HepG2 (cell line): ENCODE results near the gene LY6G5B. TPM values are rescaled to one million over a fixed set of nuclear protein-coding genes. Genes with fewer than 3 reads are reported as not detected.

Experiments
- ATAC-seq: fragments of 200-7000 bp; cut with Tn5 transposase; 3 replicates; pipeline ENCODE4 v1.9.1; 2020; ENCODE audit warnings: mild to moderate bottlenecking, moderate library complexity
- BruUV-seq: library from RNA; stranded (reverse); fragments of 400-500 nt; replicated peaks from 2 replicates; lab custom pipeline; 2021; lab: Mats Ljungman, UMichigan
- CTCF ChIA-PET: fragments of 300-600 bp; formaldehyde crosslinking; extraction: SDS; loops from one replicate; lab custom pipeline; 2021; ENCODE audit warnings: low total read pairs, inconsistent platforms, low intra/inter-chr PET ratio; lab: Yijun Ruan, JAX
- POLR2A ChIA-PET: fragments of 350-600 bp; sonication (Branson Sonifier 250); formaldehyde crosslinking; loops from one replicate; lab custom pipeline; 2020; ENCODE audit warnings: antibody characterized with exemption, inconsistent platforms; lab: Yijun Ruan, JAX
- DNase-seq: peaks from one replicate; pipeline ENCODE4 v3.0.0-alpha.2; 2015; ENCODE audit warnings: low spot score
- FAIRE-seq: peaks from 3 replicates; lab custom pipeline; 2011; peaks lifted over from hg19 to GRCh38; lab: Jason Lieb, UNC
- H2AFZ ChIP-seq: one replicate; pipeline ENCODE4 v1.6.1; 2011; ENCODE audit warnings: low read length, inconsistent platforms
- H3K27ac ChIP-seq: fragments of 300-600 bp; 3 replicates; pipeline ENCODE4 v1.8.0; 2011; ENCODE audit warnings: mixed run types, mild to moderate bottlenecking, mixed read lengths, low read length, inconsistent platforms; ENCODE audit not compliant: insufficient read depth; ENCODE audit errors: extremely low read length
- H3K27me3 ChIP-seq, 2 experiments: fragments of 200-600 bp in 1 of 2; 2 replicates in 1 of 2; 3 replicates in 1 of 2; pipeline versions ENCODE4 v1.6.0 to v1.8.0; 2011; ENCODE audit warnings: low read length in 2 of 2, mild to moderate bottlenecking in 2 of 2, moderate library complexity in 2 of 2, inconsistent platforms in 1 of 2; ENCODE audit not compliant: insufficient read depth in 2 of 2, control insufficient read depth in 1 of 2
- H3K36me3 ChIP-seq, 2 experiments: fragments of 200-600 bp in 1 of 2; replicated peaks in 1 of 2; 2 replicates in 1 of 2; 3 replicates in 1 of 2; pipeline versions ENCODE4 v1.5.1 to v1.8.0; 2011; ENCODE audit warnings: low read length in 2 of 2, inconsistent platforms in 1 of 2; ENCODE audit not compliant: insufficient read depth in 2 of 2, control insufficient read depth in 1 of 2
- H3K4me1 ChIP-seq: 2 replicates; pipeline ENCODE4 v1.5.1; 2012; ENCODE audit warnings: low read length, inconsistent platforms; ENCODE audit not compliant: insufficient read depth
- H3K4me2 ChIP-seq: 2 replicates; pipeline ENCODE4 v1.6.0; 2011; ENCODE audit warnings: low read depth, low read length, inconsistent platforms
- H3K4me3 ChIP-seq, 3 experiments: fragments of 200-600 bp in 1 of 3; sonication (generic), shearing (Covaris generic) in 1 of 3; replicated peaks in 1 of 3; 2 replicates each; pipeline ENCODE4 v1.5.1; 2011 to 2016; ENCODE audit warnings: low read length in 3 of 3, inconsistent platforms in 2 of 3, low read depth in 2 of 3, mild to moderate bottlenecking in 2 of 3, control low read depth in 1 of 3, mixed read lengths in 1 of 3; ENCODE audit not compliant: insufficient read depth in 1 of 3
- H3K79me2 ChIP-seq: one replicate; pipeline ENCODE4 v1.6.1; 2011; ENCODE audit warnings: low read length, inconsistent platforms; ENCODE audit not compliant: insufficient read depth
- H3K9ac ChIP-seq: 2 replicates; pipeline ENCODE4 v1.6.0; 2011; ENCODE audit warnings: mild to moderate bottlenecking, low read depth, low read length, inconsistent platforms; ENCODE audit not compliant: insufficient read depth
- H3K9me3 ChIP-seq: 2 replicates; pipeline ENCODE4 v1.5.1; 2012; ENCODE audit warnings: mild to moderate bottlenecking, low read length
- H4K20me1 ChIP-seq: 2 replicates; pipeline ENCODE4 v1.6.0; 2011; ENCODE audit warnings: inconsistent platforms, mild to moderate bottlenecking, low read length, moderate library complexity; ENCODE audit not compliant: insufficient read depth
- ARID4A ChIP-seq: sonication (generic); formaldehyde crosslinking; IDR thresholded peaks from 2 replicates; pipeline ENCODE4 v1.5.0; 2020; ENCODE audit warnings: mild to moderate bottlenecking, missing genetic modification reagents, borderline replicate concordance
- BORCS8-MEF2B ChIP-seq: sonication (generic); formaldehyde crosslinking; IDR thresholded peaks from 2 replicates; pipeline ENCODE4 v1.8.0; 2022; ENCODE audit warnings: mild to moderate bottlenecking, missing genetic modification reagents
- CCAR2 ChIP-seq: fragments of 200-400 bp; formaldehyde crosslinking; optimal IDR thresholded peaks from 2 replicates; pipeline ENCODE3; 2018; ENCODE audit warnings: low read depth, mild to moderate bottlenecking, low read length, moderate library complexity
- GATAD2A ChIP-seq: IDR thresholded peaks from 2 replicates; pipeline ENCODE4 v1.6.1; 2016
- GRHL1 ChIP-seq: sonication (generic); formaldehyde crosslinking; conservative IDR thresholded peaks from 2 replicates; pipeline ENCODE4 v1.8.0; 2022; ENCODE audit warnings: missing genetic modification reagents
- MTF1 ChIP-seq: sonication (generic); formaldehyde crosslinking; IDR thresholded peaks from 2 replicates; pipeline ENCODE4 v1.5.0; 2020; ENCODE audit warnings: missing genetic modification reagents
- POLR2AphosphoS2 ChIP-seq: IDR thresholded peaks from 2 replicates; pipeline ENCODE4 v1.6.1; 2011; ENCODE audit warnings: low read depth, low read length, improper control_type of control experiment
- RNF2 ChIP-seq: fragments of 450-650 bp; conservative IDR thresholded peaks from 2 replicates; pipeline ENCODE4 v1.6.1; 2016; ENCODE audit warnings: low read depth
- SOX13 ChIP-seq, 3 experiments: fragments of 450-650 bp in 1 of 3; sonication (generic) in 1 of 3; formaldehyde crosslinking in 1 of 3; IDR thresholded peaks in 2 of 3; conservative IDR thresholded peaks in 1 of 3; 2 replicates each; pipeline versions ENCODE4 v1.5.0 to v1.6.1; 2016 to 2020; ENCODE audit warnings: antibody characterized with exemption in 1 of 3, mild to moderate bottlenecking in 1 of 3, missing compliant biosample characterization in 1 of 3, missing genetic modification reagents in 1 of 3, moderate library complexity in 1 of 3
- SOX6 ChIP-seq, 2 experiments: fragments of 450-650 bp in 1 of 2; sonication (generic) in 1 of 2; formaldehyde crosslinking in 1 of 2; IDR thresholded peaks; 2 replicates each; pipeline versions ENCODE4 v1.4.0 to v1.6.1; 2017 to 2020; ENCODE audit warnings: antibody characterized with exemption in 1 of 2, mild to moderate bottlenecking in 1 of 2, missing genetic modification reagents in 1 of 2
- SP2 ChIP-seq: sonication (generic); formaldehyde crosslinking; IDR thresholded peaks from 2 replicates; pipeline ENCODE4 v1.5.1; 2020; ENCODE audit warnings: mild to moderate bottlenecking, missing genetic modification reagents
- TBX2 ChIP-seq: sonication (generic); formaldehyde crosslinking; IDR thresholded peaks from 2 replicates; pipeline ENCODE4 v1.5.0; 2020; ENCODE audit warnings: missing genetic modification reagents, mild to moderate bottlenecking, borderline replicate concordance
- TEAD3 ChIP-seq: optimal IDR thresholded peaks from 2 replicates; pipeline ENCODE3; 2016; ENCODE audit warnings: borderline replicate concordance
- ZFX ChIP-seq: sonication (generic); formaldehyde crosslinking; IDR thresholded peaks from 2 replicates; pipeline ENCODE4 v1.4.0; 2020; ENCODE audit warnings: mild to moderate bottlenecking, low read depth, missing genetic modification reagents, moderate library complexity
- ZNF296 ChIP-seq: sonication (generic); formaldehyde crosslinking; conservative IDR thresholded peaks from 2 replicates; pipeline ENCODE4 v1.5.0; 2020; ENCODE audit warnings: mild to moderate bottlenecking, missing genetic modification reagents
- ZNF530 ChIP-seq: sonication (generic); formaldehyde crosslinking; IDR thresholded peaks from 2 replicates; pipeline ENCODE4 v1.5.0; 2020; ENCODE audit warnings: low read depth, mild to moderate bottlenecking, missing genetic modification reagents
- ZNF616 ChIP-seq: sonication (generic); formaldehyde crosslinking; IDR thresholded peaks from 2 replicates; pipeline ENCODE4 v1.5.0; 2020; ENCODE audit warnings: low read depth, mild to moderate bottlenecking, missing genetic modification reagents
- ZNF7 ChIP-seq: IDR thresholded peaks from 2 replicates; pipeline ENCODE4 v1.6.1; 2016; ENCODE audit warnings: missing biosample characterization, missing genetic modification reagents
- WGBS: methylation state at CpG from one replicate; pipeline ENCODE4 v1.1.6; 2017; ENCODE audit warnings: low lambda C conversion rate; 5-methylcytosine and 5-hydroxymethylcytosine counted together
- in situ Hi-C: cut with HindIII; loops from 2 replicates; pipeline ENCODE4 v1.10.0; 2017; ENCODE audit warnings: low pct_unique_long_range_greater_than_20kb; ENCODE audit not compliant: extremely low pct_ligation_motif_present
- intact Hi-C: fragments of 100-400 bp; cut with micrococcal nuclease; formaldehyde crosslinking; loops from one replicate; pipeline ENCODE4 v1.10.0; 2022; ENCODE audit not compliant: unreplicated experiment
- polyA plus RNA-seq, 8 experiments: library from polyadenylated mRNA; depleted of rRNA in 3 of 8; stranded (reverse) in 7 of 8; unstranded in 1 of 8; fragments of >200 nt; fragmentation: Illumina TruSeq in 4 of 8; extraction: Trizol in 4 of 8; gene quantifications; 2 replicates each; pipeline versions ENCODE4 v1.2.1 to v1.2.3, GENCODE V29; 2011 to 2016; ENCODE audit warnings: low read depth in 4 of 8, missing spikeins in 1 of 8, mixed read lengths in 1 of 8; ENCODE audit not compliant: insufficient read depth in 1 of 8
- total RNA-seq, 5 experiments: library from RNA; depleted of rRNA; stranded (reverse); fragments of >200 nt; fragmentation: Illumina TruSeq; extraction: Trizol; gene quantifications; 2 replicates each; pipeline ENCODE4 v1.2.3, GENCODE V29; 2016; ENCODE audit warnings: low read depth in 1 of 5

Gene LY6G5B
- total and polyA plus RNA-seq, 2 of the 13 experiments (the other 11 are each of a cell fraction or from before 2014, with no cell fraction given) = 7.8 to 15.7 TPM

- H3K27ac ChIP-seq = no peak overlapping the region
- intact Hi-C loops = no loop called here
- H3K4me3 ChIP-seq = peak overlapping the region in 1 of 3 experiments; percentile 43; a peak in 2 of 6 replicates
- H2AFZ ChIP-seq = peak overlapping the region; percentile 5
- in situ Hi-C loops = no loop called here
- peak; percentile 68 for DNase-seq
- no peaks in the 10 kb centered on the region for H3K79me2 ChIP-seq
- H3K36me3 ChIP-seq = no peaks in the 10 kb centered on the region
- H3K9me3 ChIP-seq = no peaks in the 10 kb centered on the region
- ChIA-PET CTCF (no interaction called here), POLR2A (interaction anchor here (0.6 to 5.1 kb wide), 18 partner anchors 11 to 188 kb away, joined by 3 to 31 read pairs (median 4); partner anchors contain the start of genes ABHD16A, APOM, C6orf47 and CLIC1)
- peak; percentile 32 for FAIRE-seq
- H3K4me2 ChIP-seq = peak overlapping the region; percentile 63
- peaks cover 34% of the 10 kb centered on the region for H3K4me1 ChIP-seq
- no TSS peak for BruUV-seq
- peaks cover 14 to 51% of the 10 kb centered on the region in 2 experiments; a peak in 4 of 5 replicates for H3K27me3 ChIP-seq
- H4K20me1 ChIP-seq = no peaks in the 10 kb centered on the region
- 2% methylated on average over 5 of the region's 5 CpGs for WGBS
- no peak; the same call in 2 of the 3 replicates for ATAC-seq
- no peak overlapping the region; the same call in 1 of the 2 replicates for H3K9ac ChIP-seq
- peak; percentile 76 for TF ChIP-seq CCAR2
- TF ChIP-seq TEAD3 (CRISPR knock-in tag) = peak; percentile 36
- no peak for TF ChIP-seq SP2
- TF ChIP-seq ZNF530 (CRISPR knock-in tag) = no peak
- no peak for TF ChIP-seq BORCS8-MEF2B (CRISPR knock-in tag)
- TF ChIP-seq SOX13 (IDR thresholded peaks at IDR 0.05) = no peak
- peak in 1 of 2 experiments; percentile 71; a peak in 2 of 4 replicates for TF ChIP-seq SOX13 (CRISPR knock-in tag; conservative IDR thresholded peaks at IDR 0.05 in 1 of 2, IDR thresholded peaks at IDR 0.05 in 1 of 2)
- TF ChIP-seq ZNF296 (CRISPR knock-in tag) = no peak
- no peak for TF ChIP-seq ZFX (CRISPR knock-in tag)
- no peak for TF ChIP-seq POLR2AphosphoS2
- no peak for TF ChIP-seq RNF2
- TF ChIP-seq TBX2 = peak; percentile 30; the same call in 1 of the 2 replicates
- TF ChIP-seq GRHL1 (CRISPR knock-in tag) = no peak
- TF ChIP-seq ARID4A (CRISPR knock-in tag) = peak; percentile 15; the same call in 1 of the 2 replicates
- peak; percentile 43; the same call in 1 of the 2 replicates for TF ChIP-seq GATAD2A (CRISPR knock-in tag)
- no peak for TF ChIP-seq ZNF7 (CRISPR knock-in tag)
- TF ChIP-seq SOX6 (IDR thresholded peaks at IDR 0.05) = no peak
- TF ChIP-seq SOX6 (CRISPR knock-in tag; IDR thresholded peaks at IDR 0.05) = peak; percentile 6
- TF ChIP-seq MTF1 (CRISPR knock-in tag) = no peak
- no peak for TF ChIP-seq ZNF616 (CRISPR knock-in tag)
Measured at GRCh38 chr6:31713991-31714684, 44.4 kb downstream of the LY6G5B start.
